H1 (cell line): ENCODE results near the gene KSR2. TPM values are rescaled to one million over a fixed set of nuclear protein-coding genes. Genes with fewer than 3 reads are reported as not detected.
A peak's percentile ranks its signal among the peaks of the same experiment; 100 is the strongest.
"Not testable (repeated sequence)": the region's sequence is repeated elsewhere in the genome, so short reads cannot be mapped to it uniquely, and the experiment has no call there.

Experiments
- CTCF ChIA-PET: fragments of 300-600 bp; sonication (Branson Sonifier 250); formaldehyde crosslinking; loops from one replicate; lab custom pipeline; 2021; ENCODE audit not compliant: partially characterized antibody; lab: Charles Lee
- POLR2A ChIA-PET: fragments of 300-600 bp; sonication (Branson Sonifier 250); formaldehyde crosslinking; loops from one replicate; lab custom pipeline; 2021; ENCODE audit warnings: inconsistent platforms; ENCODE audit not compliant: partially characterized antibody; lab: Charles Lee
- DNase-seq, 2 experiments: peaks; one replicate each; pipeline versions ENCODE4 v3.0.0 to v3.0.0-alpha.2; 2010 to 2022; ENCODE audit warnings: low spot score in 2 of 2, low read depth in 1 of 2, mixed read lengths in 1 of 2
- FAIRE-seq: peaks from 2 replicates; lab custom pipeline; 2011; peaks lifted over from hg19 to GRCh38; lab: Jason Lieb, UNC
- H2AFZ ChIP-seq: 2 replicates; pipeline ENCODE4 v1.8.1; 2012; ENCODE audit warnings: low read length, inconsistent platforms
- H2AK5ac ChIP-seq: 2 replicates; pipeline ENCODE4 v1.6.1; 2013; ENCODE audit warnings: low read depth, low read length
- H2BK120ac ChIP-seq: replicated peaks from 2 replicates; pipeline ENCODE3; 2013; ENCODE audit warnings: low read depth, low read length, inconsistent platforms
- H2BK12ac ChIP-seq: 2 replicates; pipeline ENCODE4 v1.6.1; 2013; ENCODE audit warnings: low read depth, low read length
- H2BK15ac ChIP-seq: 2 replicates; pipeline ENCODE4 v1.6.1; 2013; ENCODE audit warnings: low read length
- H2BK20ac ChIP-seq: 2 replicates; pipeline ENCODE4 v1.6.1; 2013; ENCODE audit warnings: low read length
- H2BK5ac ChIP-seq: 2 replicates; pipeline ENCODE4 v1.6.1; 2013; ENCODE audit warnings: low read depth, low read length
- H3K14ac ChIP-seq: 2 replicates; pipeline ENCODE4 v1.6.1; 2013; ENCODE audit warnings: inconsistent platforms; ENCODE audit not compliant: insufficient read length
- H3K18ac ChIP-seq: 2 replicates; pipeline ENCODE4 v1.6.1; 2013; ENCODE audit warnings: low read length; ENCODE audit errors: extremely low read depth
- H3K23ac ChIP-seq: 2 replicates; pipeline ENCODE4 v1.6.1; 2013; ENCODE audit warnings: inconsistent platforms; ENCODE audit not compliant: insufficient read length
- H3K23me2 ChIP-seq: 2 replicates; pipeline ENCODE4 v1.6.1; 2013; ENCODE audit warnings: low read depth, low read length
- H3K27ac ChIP-seq: 2 replicates; pipeline ENCODE4 v1.6.1; 2011; ENCODE audit warnings: low read depth, low read length, inconsistent platforms
- H3K27me3 ChIP-seq, 4 experiments: replicated peaks in 1 of 4; 1 replicate in 1 of 4; 2 replicates in 3 of 4; pipeline versions ENCODE4 v1.6.1 to v1.8.1; 2011 to 2013; ENCODE audit warnings: low read length in 3 of 4, mild to moderate bottlenecking in 3 of 4, inconsistent platforms in 2 of 4, mixed read lengths in 2 of 4, moderate library complexity in 1 of 4; ENCODE audit not compliant: control insufficient read depth in 3 of 4, insufficient read depth in 3 of 4; ENCODE audit errors: extremely low read depth in 1 of 4
- H3K36me3 ChIP-seq, 4 experiments: 2 replicates each; pipeline versions ENCODE4 v1.6.1 to v1.8.1; 2011 to 2013; ENCODE audit warnings: mild to moderate bottlenecking in 4 of 4, low read length in 3 of 4, moderate library complexity in 2 of 4, control low read depth in 1 of 4, inconsistent platforms in 1 of 4; ENCODE audit not compliant: insufficient read depth in 4 of 4, control insufficient read depth in 2 of 4
- H3K4ac ChIP-seq: replicated peaks from 2 replicates; pipeline ENCODE3; 2013; ENCODE audit warnings: low read length, low read depth, mixed read lengths, inconsistent platforms; ENCODE audit not compliant: insufficient read length
- H3K4me1 ChIP-seq, 4 experiments: replicated peaks in 1 of 4; 1 replicate in 1 of 4; 2 replicates in 3 of 4; pipeline versions ENCODE4 v1.6.1 to v1.8.1; 2011 to 2013; ENCODE audit warnings: low read length in 3 of 4, inconsistent platforms in 2 of 4, mixed read lengths in 1 of 4; ENCODE audit not compliant: insufficient read depth in 4 of 4, control insufficient read depth in 3 of 4
- H3K4me2 ChIP-seq, 2 experiments: 2 replicates each; pipeline versions ENCODE4 v1.6.1 to v1.8.1; 2011 to 2013; ENCODE audit warnings: low read depth in 2 of 2, low read length in 2 of 2, control low read depth in 1 of 2, inconsistent platforms in 1 of 2, mild to moderate bottlenecking in 1 of 2; ENCODE audit not compliant: insufficient read depth in 1 of 2
- H3K4me3 ChIP-seq, 4 experiments: fragments of 200-600, 300-600 bp in 1 of 4; sonication (generic), shearing (Covaris generic), sonication (Bioruptor Twin) in 1 of 4; 2 replicates each; pipeline versions ENCODE4 v1.5.1 to v1.8.1; 2011 to 2016; ENCODE audit warnings: low read length in 4 of 4, low read depth in 3 of 4, control low read depth in 2 of 4, inconsistent platforms in 2 of 4, mild to moderate bottlenecking in 2 of 4, mixed read lengths in 1 of 4, moderate library complexity in 1 of 4; ENCODE audit not compliant: insufficient read depth in 2 of 4; ENCODE audit errors: extremely low read depth in 1 of 4
- H3K56ac ChIP-seq: replicated peaks from 2 replicates; pipeline ENCODE3; 2013; ENCODE audit warnings: low read depth, mild to moderate bottlenecking, mixed read lengths, low read length, inconsistent platforms; ENCODE audit not compliant: insufficient read length
- H3K79me1 ChIP-seq: 2 replicates; pipeline ENCODE4 v1.6.1; 2013; ENCODE audit warnings: low read depth, low read length, control low read depth
- H3K79me2 ChIP-seq, 2 experiments: 2 replicates each; pipeline versions ENCODE4 v1.6.1 to v1.8.1; 2012 to 2013; ENCODE audit warnings: low read length in 2 of 2, mild to moderate bottlenecking in 2 of 2, inconsistent platforms in 1 of 2; ENCODE audit not compliant: insufficient read depth in 2 of 2, control insufficient read depth in 1 of 2
- H3K9ac ChIP-seq, 4 experiments: replicated peaks in 1 of 4; 1 replicate in 1 of 4; 2 replicates in 3 of 4; pipeline versions ENCODE4 v1.6.1 to v1.8.1; 2011 to 2013; ENCODE audit warnings: low read depth in 3 of 4, low read length in 3 of 4, control low read depth in 2 of 4, mild to moderate bottlenecking in 2 of 4, moderate library complexity in 2 of 4, inconsistent platforms in 1 of 4; ENCODE audit errors: extremely low read depth in 1 of 4
- H3K9me3 ChIP-seq, 2 experiments: 2 replicates each; pipeline versions ENCODE4 v1.6.1 to v1.8.1; 2012 to 2013; ENCODE audit warnings: mild to moderate bottlenecking in 2 of 2, moderate library complexity in 2 of 2, control low read depth in 1 of 2, inconsistent platforms in 1 of 2, low read depth in 1 of 2, low read length in 1 of 2, mixed read lengths in 1 of 2; ENCODE audit not compliant: insufficient read depth in 2 of 2
- H4K20me1 ChIP-seq, 2 experiments: replicated peaks in 1 of 2; 2 replicates each; pipeline versions ENCODE3 to v1.8.1; 2011 to 2013; ENCODE audit warnings: inconsistent platforms in 2 of 2, low read length in 2 of 2, mild to moderate bottlenecking in 1 of 2; ENCODE audit not compliant: insufficient read depth in 2 of 2, control insufficient read depth in 1 of 2
- H4K5ac ChIP-seq: 2 replicates; pipeline ENCODE4 v1.6.1; 2013; ENCODE audit warnings: low read length, low read depth, mixed read lengths, inconsistent platforms; ENCODE audit not compliant: insufficient read length
- H4K8ac ChIP-seq: 2 replicates; pipeline ENCODE4 v1.8.0; 2013; ENCODE audit warnings: mild to moderate bottlenecking, moderate library complexity, low read length, inconsistent platforms; ENCODE audit not compliant: insufficient read depth; ENCODE audit errors: extremely low read depth
- H4K91ac ChIP-seq: replicated peaks from 2 replicates; pipeline ENCODE3; 2013; ENCODE audit warnings: low read length, mixed read lengths, inconsistent platforms; ENCODE audit not compliant: insufficient read length
- WGBS, 2 experiments: shearing (Covaris generic) in 1 of 2; methylation state at CpG; one replicate each; pipeline versions ENCODE4 v1.1.6 to v1.1.7; 2013 to 2015; ENCODE audit warnings: low lambda C conversion rate in 2 of 2, mixed read lengths in 2 of 2, inconsistent platforms in 1 of 2, low coverage in 1 of 2, missing lambda C conversion rate in 1 of 2; ENCODE audit not compliant: insufficient replicate concordance in 2 of 2, insufficient coverage in 1 of 2, insufficient read length in 1 of 2; ENCODE audit errors: extremely low coverage in 1 of 2, missing lambda C conversion rate in 1 of 2; 5-methylcytosine and 5-hydroxymethylcytosine counted together
- polyA plus RNA-seq, 7 experiments: library from polyadenylated mRNA; depleted of rRNA in 3 of 7; stranded (reverse) in 5 of 7; unstranded in 2 of 7; fragments of >200 nt in 5 of 7; fragments of 200-250 nt in 2 of 7; gene quantifications; 1 replicate in 5 of 7; 2 replicates in 1 of 7; 4 replicates in 1 of 7; pipeline versions ENCODE4 v1.2.1 to v1.2.3, GENCODE V29; 2011 to 2013; ENCODE audit warnings: missing spikeins in 2 of 7, mixed read lengths in 2 of 7
- total RNA-seq: library from RNA; stranded (reverse); fragmentation: NEBNext Ultra II Directional; extraction: Animal tissue kit (Norgen Biotek cat#: 25700); gene quantifications from 2 replicates; pipeline ENCODE4 v1.2.1, GENCODE V29; 2021

The KSR2 gene
- total and polyA plus RNA-seq, 2 of the 8 experiments (the other 6 are each of a cell fraction or from before 2014, with no cell fraction given) = 0.74 to 2.2 TPM

GRCh38 chr12:117999806-118000205, 31.0 kb upstream of the KSR2 start:
- H3K56ac ChIP-seq, H3K4me1 ChIP-seq, H2BK20ac ChIP-seq, H3K27ac ChIP-seq, H3K79me1 ChIP-seq, H2AK5ac ChIP-seq, H3K14ac ChIP-seq, H4K20me1 ChIP-seq, H2BK5ac ChIP-seq, H3K9ac ChIP-seq, H3K4ac ChIP-seq, H2BK12ac ChIP-seq, H4K5ac ChIP-seq, DNase-seq, H3K36me3 ChIP-seq, H3K23ac ChIP-seq, H3K9me3 ChIP-seq, H3K27me3 ChIP-seq, H3K4me3 ChIP-seq, POLR2A ChIA-PET, H2BK15ac ChIP-seq, H2BK120ac ChIP-seq, H3K23me2 ChIP-seq, H3K18ac ChIP-seq, H4K8ac ChIP-seq, H4K91ac ChIP-seq, H3K79me2 ChIP-seq, FAIRE-seq, H3K4me2 ChIP-seq: not testable (repeated sequence)
- WGBS, 2 experiments = 77% methylated on average over 2 of the region's 2 CpGs; no CpG with 5 or more reads in 1 of the 2 experiments
- H2AFZ ChIP-seq = 0 out of 2 replicates have a peak overlapping the region, but pooled peaks have one; percentile 10
- CTCF ChIA-PET = interaction anchor here (1.2 kb wide), 1 partner anchor 142 kb away, joined by 3 read pairs; no protein-coding TSS in a partner anchor
